Measurements from ENCODE around the gene AP2B1. TPM values are rescaled to one million over a fixed set of nuclear protein-coding genes. Genes with fewer than 3 reads are reported as not detected.
"Not testable (repeated sequence)": the region's sequence is repeated elsewhere in the genome, so short reads cannot be mapped to it uniquely, and the experiment has no call there.

Gene AP2B1
- polyA plus RNA-seq, 3 donors, result 23.5 to 48.2 (median 43.5) TPM

GRCh38 chr17:35749560-35750412, 162.7 kb downstream of the AP2B1 start:
- no peak overlapping the region for H3K27ac ChIP-seq (ENCODE audit: low read depth, low read length)
- WGBS, 3 donors, result 6 to 9% (median 8%) methylated on average over 28 to 35 of the region's 35 CpGs

GRCh38 chr17:35750526-35751395, 163.6 kb downstream of the AP2B1 start:
- WGBS, 3 donors, result 80 to 87% (median 81%) methylated on average over 10 of the region's 10 CpGs
- no peak overlapping the region for H3K27ac ChIP-seq (ENCODE audit: low read depth, low read length)

GRCh38 chr17:35751541-35751940, 164.4 kb downstream of the AP2B1 start:
- 64 to 87% (median 66%) methylated on average over 4 of the region's 4 CpGs for WGBS, 3 donors
- H3K27ac ChIP-seq (ENCODE audit: low read depth, low read length), result not testable (repeated sequence)

GRCh38 chr17:35752471-35752870, 165.3 kb downstream of the AP2B1 start:
- no peak overlapping the region for H3K27ac ChIP-seq (ENCODE audit: low read depth, low read length)
- WGBS, 3 donors, result 35 to 42% (median 40%) methylated on average over 16 of the region's 16 CpGs

- no peak within 1 kb of the TSS for H3K27ac ChIP-seq (ENCODE audit: low read depth, low read length)
- 40 to 44% (median 43%) methylated on average over 9 of the region's 9 CpGs for WGBS, 3 donors
Observed at GRCh38 chr17:35752945-35753764, 166.0 kb downstream of the AP2B1 start, which contains the start of gene GAS2L2. Gene GAS2L2, minus strand, starts transcription at chr17:35753239. Its CDS starts 389 bp downstream, at chr17:35752850.

GRCh38 chr17:35757243-35757642, 170.1 kb downstream of the AP2B1 start:
- no peak overlapping the region for H3K27ac ChIP-seq (ENCODE audit: low read depth, low read length)

GRCh38 chr17:35760587-35760986, 173.5 kb downstream of the AP2B1 start, which contains the start of gene C17orf50:
Gene C17orf50, plus strand, starts transcription at chr17:35760887. Its CDS starts 55 bp downstream, at chr17:35760942.
- no peak within 1 kb of the TSS for H3K27ac ChIP-seq (ENCODE audit: low read depth, low read length)
- 57 to 96% (median 92%) methylated on average over 1 of the region's 1 CpG for WGBS, 3 donors

- no peak overlapping the region for H3K27ac ChIP-seq (ENCODE audit: low read depth, low read length)
- WGBS, 3 donors, result 80 to 85% (median 84%) methylated on average over 5 of the region's 5 CpGs
Observed at GRCh38 chr17:35761601-35762000, 174.5 kb downstream of the AP2B1 start.

GRCh38 chr17:35763767-35764122, 176.6 kb downstream of the AP2B1 start:
- WGBS, 3 donors, result 32 to 37% (median 33%) methylated on average over 15 to 17 of the region's 17 CpGs
- no peak overlapping the region for H3K27ac ChIP-seq (ENCODE audit: low read depth, low read length)

- no peak overlapping the region for H3K27ac ChIP-seq (ENCODE audit: low read depth, low read length)
- 4 to 5% (median 4%) methylated on average over 56 to 75 of the region's 75 CpGs for WGBS, 3 donors
Observed at GRCh38 chr17:35764123-35764991, 177.2 kb downstream of the AP2B1 start.

- whole genome bisulfite sequencing, 3 donors, result 65 to 81% (median 68%) methylated on average over 11 of the region's 11 CpGs
- no peak overlapping the region for H3K27ac ChIP-seq (ENCODE audit: low read depth, low read length)
Observed at GRCh38 chr17:35765086-35765710, 178.1 kb downstream of the AP2B1 start.

GRCh38 chr17:35765756-35766488, 178.8 kb downstream of the AP2B1 start:
- H3K27ac ChIP-seq (ENCODE audit: low read depth, low read length), result no peak overlapping the region
- WGBS, 3 donors, result 80 to 85% (median 81%) methylated on average over 8 of the region's 8 CpGs

GRCh38 chr17:35766489-35766877, 179.4 kb downstream of the AP2B1 start:
- H3K27ac ChIP-seq (ENCODE audit: low read depth, low read length), result no peak overlapping the region
- WGBS, 3 donors, result 86 to 93% (median 93%) methylated on average over 24 of the region's 24 CpGs

GRCh38 chr17:35766903-35767510, 179.9 kb downstream of the AP2B1 start:
- WGBS, 3 donors, result 40 to 47% (median 40%) methylated on average over 7 of the region's 7 CpGs
- no peak overlapping the region for H3K27ac ChIP-seq (ENCODE audit: low read depth, low read length)

GRCh38 chr17:35768797-35769196, 181.7 kb downstream of the AP2B1 start:
- H3K27ac ChIP-seq (ENCODE audit: low read depth, low read length), result no peak overlapping the region
- WGBS, 3 donors, result 82 to 94% (median 90%) methylated on average over 2 of the region's 2 CpGs

- 90 to 96% (median 95%) methylated on average over 48 of the region's 48 CpGs for WGBS, 3 donors
- no peak overlapping the region for H3K27ac ChIP-seq (ENCODE audit: low read depth, low read length)
Observed at GRCh38 chr17:35769895-35770486, 182.9 kb downstream of the AP2B1 start.

Measured in adipose tissue (tissue), 3 donors.